H1 (cell line): ENCODE results near the gene FGF1.

Source experiments
- EZH2 ChIP-seq: fragments of 200-600 bp; sonication (generic); IDR thresholded peaks from 2 replicates; pipeline ENCODE4 v1.7.1; 2012; ENCODE audit warnings: low read depth, mild to moderate bottlenecking, moderate library complexity, low read length, inconsistent platforms; ENCODE audit not compliant: severe bottlenecking
- TF ChIP-seq, protein P1 (sequence below), 3 experiments: IDR thresholded peaks; 1 replicate in 2 of 3; 2 replicates in 1 of 3; pipeline versions ENCODE4 v1.5.1 to v1.6.1; 2011; ENCODE audit warnings: low read length in 3 of 3, mild to moderate bottlenecking in 3 of 3, inconsistent platforms in 2 of 3, low read depth in 1 of 3, moderate library complexity in 1 of 3; ENCODE audit not compliant: insufficient read depth in 1 of 3; ENCODE audit errors: control extremely low read depth in 1 of 3

DNA sequence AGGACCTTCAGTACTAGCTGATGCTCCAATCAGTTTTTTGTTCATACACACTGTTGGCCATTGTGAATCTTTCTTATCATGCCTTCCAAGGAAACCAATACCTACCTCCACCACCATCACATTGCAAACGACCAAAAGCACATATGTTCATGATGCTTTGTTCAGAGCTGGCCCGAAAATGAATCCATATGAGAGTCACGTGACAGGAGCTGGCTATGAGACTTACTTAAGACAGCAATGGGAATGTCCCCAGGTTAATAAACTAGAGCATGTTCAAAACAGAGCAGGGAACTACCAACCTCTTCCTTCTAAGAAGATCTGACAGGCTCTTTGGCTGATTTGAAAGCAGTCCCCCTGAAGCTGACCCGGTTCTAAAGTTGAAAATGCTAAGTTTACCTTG lies 93.5 kb downstream of the FGF1 start:
- no peak for TF ChIP-seq EZH2
- TF ChIP-seq, protein P1, sequence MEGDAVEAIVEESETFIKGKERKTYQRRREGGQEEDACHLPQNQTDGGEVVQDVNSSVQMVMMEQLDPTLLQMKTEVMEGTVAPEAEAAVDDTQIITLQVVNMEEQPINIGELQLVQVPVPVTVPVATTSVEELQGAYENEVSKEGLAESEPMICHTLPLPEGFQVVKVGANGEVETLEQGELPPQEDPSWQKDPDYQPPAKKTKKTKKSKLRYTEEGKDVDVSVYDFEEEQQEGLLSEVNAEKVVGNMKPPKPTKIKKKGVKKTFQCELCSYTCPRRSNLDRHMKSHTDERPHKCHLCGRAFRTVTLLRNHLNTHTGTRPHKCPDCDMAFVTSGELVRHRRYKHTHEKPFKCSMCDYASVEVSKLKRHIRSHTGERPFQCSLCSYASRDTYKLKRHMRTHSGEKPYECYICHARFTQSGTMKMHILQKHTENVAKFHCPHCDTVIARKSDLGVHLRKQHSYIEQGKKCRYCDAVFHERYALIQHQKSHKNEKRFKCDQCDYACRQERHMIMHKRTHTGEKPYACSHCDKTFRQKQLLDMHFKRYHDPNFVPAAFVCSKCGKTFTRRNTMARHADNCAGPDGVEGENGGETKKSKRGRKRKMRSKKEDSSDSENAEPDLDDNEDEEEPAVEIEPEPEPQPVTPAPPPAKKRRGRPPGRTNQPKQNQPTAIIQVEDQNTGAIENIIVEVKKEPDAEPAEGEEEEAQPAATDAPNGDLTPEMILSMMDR (IDR thresholded peaks at IDR 0.05; ENCODE audit: control extremely low read depth in 1 of 3, insufficient read depth in 1 of 3, low read depth in 1 of 3, low read length in 3 of 3) = no peak
